ENCODE measurements around the gene ERH. TPM values are rescaled to one million over a fixed set of nuclear protein-coding genes. Genes with fewer than 3 reads are reported as not detected.

Gene ERH
- total RNA-seq, 4 donors from 2014 or later = 52.6 to 88.0 (median 74.3) TPM

GRCh38 chr14:69387311-69387710 is 10.8 kb downstream of the ERH start:
- DNase-seq = no peak
- intact Hi-C loops (cut with DNase I) = no loop called here
- Histone ChIP-seq H3K4me3 (replicated peaks in 1 of 3) (no peak overlapping the region), H3K27me3 (no peaks in the 10 kb centered on the region), H3K27ac (no peak overlapping the region), H3K9me3 (no peaks in the 10 kb centered on the region), H3K36me3 (peaks cover 11 to 30% of the 10 kb centered on the region in 2 donors), H3K4me1 (no peaks in the 10 kb centered on the region)
- no peak for TF ChIP-seq CTCF (IDR thresholded peaks at IDR 0.05)
- WGBS, 2 donors = 79 to 83% methylated on average over 3 of the region's 3 CpGs

GRCh38 chr14:69378274-69378673 is 19.8 kb downstream of the ERH start:
- Histone ChIP-seq H3K36me3 (peaks cover 12 to 18% of the 10 kb centered on the region in 2 donors), H3K4me1 (no peaks in the 10 kb centered on the region), H3K9me3 (no peaks in the 10 kb centered on the region), H3K27ac (no peak overlapping the region), H3K4me3 (replicated peaks in 1 of 3) (no peak overlapping the region), H3K27me3 (no peaks in the 10 kb centered on the region)
- WGBS, 2 donors = 98 to 100% methylated on average over 2 of the region's 2 CpGs
- TF ChIP-seq CTCF (IDR thresholded peaks at IDR 0.05) (no peak), POLR2A (IDR thresholded peaks at IDR 0.05) (no peak)
- intact Hi-C loops (cut with DNase I) = no loop called here
- DNase-seq = no peak

- TF ChIP-seq CTCF (IDR thresholded peaks at IDR 0.05) = no peak
- TF ChIP-seq POLR2A (IDR thresholded peaks at IDR 0.05) = no peak
- intact Hi-C loops (cut with DNase I) = no loop called here
Measured at GRCh38 chr14:69376439-69376838, 21.7 kb downstream of the ERH start.

GRCh38 chr14:69375722-69376121 is 22.4 kb downstream of the ERH start:
- DNase-seq = no peak
- no peak for TF ChIP-seq POLR2A (IDR thresholded peaks at IDR 0.05)
- TF ChIP-seq CTCF (IDR thresholded peaks at IDR 0.05) = no peak
- no peaks in the 10 kb centered on the region for H3K9me3 ChIP-seq
- 97 to 98% methylated on average over 5 of the region's 5 CpGs for WGBS, 2 donors
- H3K4me1 ChIP-seq = no peaks in the 10 kb centered on the region
- no peaks in the 10 kb centered on the region for H3K27me3 ChIP-seq
- H3K27ac ChIP-seq = no peak overlapping the region
- H3K4me3 ChIP-seq (replicated peaks in 1 of 3) = no peak overlapping the region
- intact Hi-C loops (cut with DNase I) = no loop called here
- peaks cover 9 to 14% of the 10 kb centered on the region in 2 donors for H3K36me3 ChIP-seq

More at GRCh38 chr14:69376439-69376838, 21.7 kb downstream of the ERH start:
- H3K4me1 ChIP-seq = no peaks in the 10 kb centered on the region
- no peak overlapping the region for H3K4me3 ChIP-seq (replicated peaks in 1 of 3)
- H3K9me3 ChIP-seq = no peaks in the 10 kb centered on the region
- no peaks in the 10 kb centered on the region for H3K27me3 ChIP-seq
- peaks cover 9 to 14% of the 10 kb centered on the region in 2 donors for H3K36me3 ChIP-seq
- no peak for DNase-seq
- H3K27ac ChIP-seq = no peak overlapping the region

GRCh38 chr14:69375182-69375581 is 22.9 kb downstream of the ERH start:
- WGBS, 2 donors = 80 to 98% methylated on average over 3 of the region's 3 CpGs
- no peaks in the 10 kb centered on the region for H3K27me3 ChIP-seq
- no peak for DNase-seq
- TF ChIP-seq CTCF (IDR thresholded peaks at IDR 0.05) (no peak), POLR2A (IDR thresholded peaks at IDR 0.05) (no peak)
- H3K4me3 ChIP-seq (replicated peaks in 1 of 3) = no peak overlapping the region
- peaks cover 9 to 14% of the 10 kb centered on the region in 2 donors for H3K36me3 ChIP-seq
- intact Hi-C loops (cut with DNase I) = no loop called here
- H3K9me3 ChIP-seq = no peaks in the 10 kb centered on the region
- no peaks in the 10 kb centered on the region for H3K4me1 ChIP-seq
- no peak overlapping the region for H3K27ac ChIP-seq

Data from thyroid gland (tissue), 4 donors.